Body of pancreas (tissue), 4 donors: ENCODE measurements around the gene SOX5. TPM values are rescaled to one million over a fixed set of nuclear protein-coding genes. Genes with fewer than 3 reads are reported as not detected.

Experiments
- ATAC-seq: fragments of 150-250 bp; one replicate; pipeline ENCODE4 v1.9.1; 2016
- DNase-seq, 4 donors: peaks; one replicate each; pipeline ENCODE4 v3.0.0-alpha.2; 2019
- H3K27ac ChIP-seq, 4 donors: fragments of 200-600 bp; sonication (generic); 1 replicate in 3 of 4; 2 replicates in 1 of 4; pipeline versions ENCODE4 v1.5.1 to v1.6.1; 2016 to 2019; ENCODE audit warnings: mild to moderate bottlenecking in 1 of 4, mixed read lengths in 1 of 4, moderate library complexity in 1 of 4
- H3K27me3 ChIP-seq, 2 donors: fragments of 200-600 bp; sonication (generic); one replicate each; pipeline ENCODE4 v1.6.0; 2016; ENCODE audit warnings: mild to moderate bottlenecking in 1 of 2
- H3K36me3 ChIP-seq, 2 donors: fragments of 200-600 bp; sonication (generic); replicated peaks in 1 of 2; 2 replicates each; pipeline ENCODE4 v1.5.1; 2016; ENCODE audit warnings: low read depth in 2 of 2; ENCODE audit not compliant: insufficient read depth in 1 of 2
- H3K4me1 ChIP-seq: fragments of 200-600 bp; sonication (generic); one replicate; pipeline ENCODE4 v1.6.0; 2016
- H3K4me3 ChIP-seq, 2 donors: fragments of 200-600 bp; sonication (generic); 1 replicate in 1 of 2; 2 replicates in 1 of 2; pipeline ENCODE4 v1.5.1; 2016 to 2019
- H3K9me3 ChIP-seq, 3 donors: fragments of 200-600 bp; sonication (generic); 1 replicate in 2 of 3; 2 replicates in 1 of 3; pipeline ENCODE4 v1.5.1; 2016
- CTCF ChIP-seq, 7 experiments: fragments of 450-650 bp in 4 of 7; fragments of 200-600 bp in 3 of 7; sonication (generic) in 3 of 7; IDR thresholded peaks; one replicate each; pipeline ENCODE4 v1.5.1; 2016 to 2019; ENCODE audit warnings: antibody characterized with exemption in 7 of 7
- POLR2A ChIP-seq, 3 donors: fragments of 450-650 bp; IDR thresholded peaks; one replicate each; pipeline ENCODE4 v1.6.1; 2016; ENCODE audit warnings: antibody characterized with exemption in 3 of 3, mild to moderate bottlenecking in 2 of 3
- WGBS, 2 donors: methylation state at CpG; one replicate each; pipeline ENCODE4 v1.1.5; 2017; 5-methylcytosine and 5-hydroxymethylcytosine counted together
- intact Hi-C: fragments of 100-400 bp; cut with DNase I; formaldehyde crosslinking; loops from one replicate; pipeline ENCODE4 v1.15.1; 2023
- total RNA-seq, 2 donors: library from RNA; depleted of rRNA; stranded (reverse); fragments of >200 nt; gene quantifications; one replicate each; pipeline ENCODE4 v1.1.0, GENCODE V29; 2016

SOX5 gene
- total RNA-seq, 2 donors from 2014 or later, result 3.0 to 10.4 TPM

DNA sequence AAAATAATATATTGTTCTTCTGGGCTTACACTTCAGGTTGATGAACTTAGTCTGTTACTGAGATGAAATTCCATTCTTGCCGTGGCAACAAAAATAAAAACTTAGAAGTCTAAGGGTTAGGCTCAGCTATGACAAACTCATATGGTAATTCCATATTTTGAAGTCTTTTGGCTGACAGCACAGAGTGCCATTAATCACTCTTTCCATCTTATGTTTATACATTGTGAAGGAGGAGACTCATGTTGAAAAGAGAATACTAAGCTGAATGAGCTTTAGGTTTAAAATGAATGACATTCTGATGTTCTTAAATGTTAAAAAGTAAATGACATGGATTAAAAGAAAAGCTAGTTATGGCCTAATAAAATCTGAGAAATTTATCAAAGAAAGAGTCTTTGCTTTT, 291.9 kb downstream of the SOX5 start:
- 64 to 69% methylated on average over 1 of the region's 1 CpG for WGBS, 2 donors
- no peak overlapping the region for H3K4me3 ChIP-seq
- no peaks in the 10 kb centered on the region for H3K4me1 ChIP-seq
- no peak for DNase-seq
- no peaks in the 10 kb centered on the region for H3K27me3 ChIP-seq
- ATAC-seq, result no peak
- TF ChIP-seq CTCF (IDR thresholded peaks at IDR 0.05) (no peak), POLR2A (IDR thresholded peaks at IDR 0.05) (no peak)
- no peaks in the 10 kb centered on the region for H3K9me3 ChIP-seq
- H3K27ac ChIP-seq, result no peak overlapping the region
- no peaks in the 10 kb centered on the region for H3K36me3 ChIP-seq
- intact Hi-C loops, result no loop called here

DNA sequence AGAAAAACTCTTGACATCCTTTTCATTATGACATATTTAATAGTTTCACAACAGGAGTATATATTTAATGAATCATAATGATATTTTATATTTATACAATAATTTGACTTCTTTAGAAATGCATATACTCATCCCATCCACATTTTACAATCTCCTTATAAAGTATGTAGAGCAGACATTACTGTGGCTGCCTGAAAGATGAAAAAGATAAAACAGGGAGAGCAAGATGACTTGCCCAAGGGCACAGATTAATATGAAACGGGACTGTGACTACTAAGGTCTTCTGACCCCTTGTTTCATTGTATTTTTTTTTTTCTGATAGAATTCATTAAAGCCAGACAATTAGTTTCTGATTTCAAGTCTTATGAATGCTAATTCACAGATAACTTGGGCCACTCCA, 293.6 kb downstream of the SOX5 start:
- H3K27ac ChIP-seq, result no peak overlapping the region
- no peaks in the 10 kb centered on the region for H3K27me3 ChIP-seq
- no peaks in the 10 kb centered on the region for H3K9me3 ChIP-seq
- H3K36me3 ChIP-seq, result no peaks in the 10 kb centered on the region
- no peaks in the 10 kb centered on the region for H3K4me1 ChIP-seq
- TF ChIP-seq POLR2A (IDR thresholded peaks at IDR 0.05) (no peak), CTCF (IDR thresholded peaks at IDR 0.05) (no peak)
- WGBS, 2 donors, result 43 to 46% methylated on average over 1 of the region's 1 CpG
- intact Hi-C loops, result no loop called here
- ATAC-seq (no peak), DNase-seq (no peak)
- no peak overlapping the region for H3K4me3 ChIP-seq

GRCh38 chr12:23655112-23655511, 294.4 kb downstream of the SOX5 start:
- TF ChIP-seq POLR2A (IDR thresholded peaks at IDR 0.05) (no peak), CTCF (IDR thresholded peaks at IDR 0.05) (no peak)
- H3K27me3 ChIP-seq, result no peaks in the 10 kb centered on the region
- H3K9me3 ChIP-seq, result no peaks in the 10 kb centered on the region
- WGBS, 2 donors, result 73 to 80% methylated on average over 4 of the region's 4 CpGs
- H3K27ac ChIP-seq, result no peak overlapping the region
- intact Hi-C loops, result no loop called here
- no peaks in the 10 kb centered on the region for H3K4me1 ChIP-seq
- ATAC-seq (no peak), DNase-seq (no peak)
- no peak overlapping the region for H3K4me3 ChIP-seq
- H3K36me3 ChIP-seq, result no peaks in the 10 kb centered on the region

GRCh38 chr12:23648546-23648945, 300.9 kb downstream of the SOX5 start:
- ATAC-seq (no peak), DNase-seq (no peak)
- Histone ChIP-seq H3K27me3 (no peaks in the 10 kb centered on the region), H3K27ac (no peak overlapping the region), H3K4me3 (no peak overlapping the region), H3K4me1 (no peaks in the 10 kb centered on the region), H3K9me3 (no peaks in the 10 kb centered on the region), H3K36me3 (no peaks in the 10 kb centered on the region)
- intact Hi-C loops, result no loop called here
- no peak for TF ChIP-seq CTCF (IDR thresholded peaks at IDR 0.05)
- TF ChIP-seq POLR2A (IDR thresholded peaks at IDR 0.05), result no peak
- 94 to 98% methylated on average over 1 of the region's 1 CpG for WGBS, 2 donors

- intact Hi-C loops, result no loop called here
- WGBS, 2 donors, result 55% methylated on average over 4 of the region's 4 CpGs
- Histone ChIP-seq H3K4me1 (no peaks in the 10 kb centered on the region), H3K36me3 (no peaks in the 10 kb centered on the region), H3K27ac (no peak overlapping the region), H3K9me3 (no peaks in the 10 kb centered on the region), H3K4me3 (no peak overlapping the region), H3K27me3 (no peaks in the 10 kb centered on the region)
- DNase-seq (no peak), ATAC-seq (no peak)
- TF ChIP-seq POLR2A (IDR thresholded peaks at IDR 0.05) (no peak), CTCF (IDR thresholded peaks at IDR 0.05) (no peak)
Observed at GRCh38 chr12:23640754-23641153, 308.7 kb downstream of the SOX5 start.
